Nephron (organoid): Measurements from ENCODE around the gene PMVK.
A peak's percentile ranks its signal among the peaks of the same experiment; 100 is the strongest.

Experiments used
- H3K27ac Mint-ChIP-seq, 3 experiments: 2 replicates each; pipeline ENCODE4 v1.8.0; 2020; ENCODE audit warnings: mixed read lengths in 3 of 3, mild to moderate bottlenecking in 2 of 3, moderate library complexity in 1 of 3
- H3K27me3 Mint-ChIP-seq: 2 replicates; pipeline ENCODE4 v1.8.0; 2021; ENCODE audit warnings: low read depth, mild to moderate bottlenecking, moderate library complexity, mixed read lengths
- H3K36me3 Mint-ChIP-seq: 2 replicates; pipeline ENCODE4 v1.8.0; 2020; ENCODE audit warnings: low read depth, mixed read lengths
- H3K4me1 Mint-ChIP-seq: 2 replicates; pipeline ENCODE4 v1.8.0; 2020; ENCODE audit warnings: mixed read lengths
- H3K4me3 Mint-ChIP-seq, 3 experiments: 2 replicates each; pipeline ENCODE4 v1.8.0; 2020; ENCODE audit warnings: mild to moderate bottlenecking in 3 of 3, mixed read lengths in 3 of 3, moderate library complexity in 2 of 3
- H3K9me3 Mint-ChIP-seq: 2 replicates; pipeline ENCODE4 v1.8.0; 2020; ENCODE audit warnings: mixed read lengths
- TF ChIP-seq, protein P1 (sequence below), 3 experiments: fragments of 200-600 bp; sonication (generic); IDR thresholded peaks; one replicate each; pipeline ENCODE4 v1.5.0; 2021; ENCODE audit warnings: antibody characterized with exemption in 3 of 3; ENCODE audit not compliant: unreplicated experiment in 3 of 3

PMVK gene

DNA sequence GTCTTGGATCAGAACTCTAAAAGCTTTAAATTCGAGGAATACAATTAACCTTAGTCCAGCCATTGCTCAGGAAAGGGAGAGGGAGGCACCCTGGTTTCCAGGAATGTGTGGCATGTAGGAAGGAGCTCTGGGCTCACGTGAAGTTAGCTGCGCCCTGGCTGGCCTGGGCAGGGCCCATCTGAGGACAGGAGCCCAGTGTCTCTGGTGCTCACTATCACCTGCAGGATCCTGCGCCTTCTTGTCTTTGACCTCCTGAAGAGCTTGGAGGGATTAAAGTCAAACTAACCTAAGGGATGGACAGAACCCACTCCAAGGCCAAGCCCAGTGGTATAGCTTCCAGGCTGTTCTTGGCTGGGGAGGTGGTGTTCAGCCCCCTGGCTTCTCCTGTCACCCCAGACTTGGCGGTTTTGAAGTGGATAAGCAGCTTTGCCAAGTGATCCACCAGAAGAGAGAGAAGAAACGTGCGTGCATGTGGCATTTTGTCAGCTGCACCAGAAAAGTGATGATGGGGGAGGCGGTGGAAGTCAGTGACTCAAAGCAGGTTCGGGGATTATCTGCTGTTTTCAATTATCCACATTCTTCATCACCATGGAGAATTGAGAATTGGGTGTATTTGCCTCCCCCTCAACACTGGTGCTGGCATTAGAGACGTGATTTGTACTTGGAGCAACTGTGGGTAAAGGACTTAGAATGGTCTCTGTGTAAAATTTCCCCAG, 54.5 kb downstream of the PMVK start:
- H3K27ac Mint-ChIP-seq: no peak overlapping the region
- no peak overlapping the region for H3K4me3 Mint-ChIP-seq
- H3K4me1 Mint-ChIP-seq: peaks cover 11% of the 10 kb centered on the region
- H3K9me3 Mint-ChIP-seq: no peaks in the 10 kb centered on the region
- peaks cover 17% of the 10 kb centered on the region for H3K27me3 Mint-ChIP-seq
- H3K36me3 Mint-ChIP-seq: no peaks in the 10 kb centered on the region
- TF ChIP-seq, protein P1, sequence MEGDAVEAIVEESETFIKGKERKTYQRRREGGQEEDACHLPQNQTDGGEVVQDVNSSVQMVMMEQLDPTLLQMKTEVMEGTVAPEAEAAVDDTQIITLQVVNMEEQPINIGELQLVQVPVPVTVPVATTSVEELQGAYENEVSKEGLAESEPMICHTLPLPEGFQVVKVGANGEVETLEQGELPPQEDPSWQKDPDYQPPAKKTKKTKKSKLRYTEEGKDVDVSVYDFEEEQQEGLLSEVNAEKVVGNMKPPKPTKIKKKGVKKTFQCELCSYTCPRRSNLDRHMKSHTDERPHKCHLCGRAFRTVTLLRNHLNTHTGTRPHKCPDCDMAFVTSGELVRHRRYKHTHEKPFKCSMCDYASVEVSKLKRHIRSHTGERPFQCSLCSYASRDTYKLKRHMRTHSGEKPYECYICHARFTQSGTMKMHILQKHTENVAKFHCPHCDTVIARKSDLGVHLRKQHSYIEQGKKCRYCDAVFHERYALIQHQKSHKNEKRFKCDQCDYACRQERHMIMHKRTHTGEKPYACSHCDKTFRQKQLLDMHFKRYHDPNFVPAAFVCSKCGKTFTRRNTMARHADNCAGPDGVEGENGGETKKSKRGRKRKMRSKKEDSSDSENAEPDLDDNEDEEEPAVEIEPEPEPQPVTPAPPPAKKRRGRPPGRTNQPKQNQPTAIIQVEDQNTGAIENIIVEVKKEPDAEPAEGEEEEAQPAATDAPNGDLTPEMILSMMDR (IDR thresholded peaks at IDR 0.05; ENCODE audit: unreplicated experiment in 3 of 3): no peak

DNA sequence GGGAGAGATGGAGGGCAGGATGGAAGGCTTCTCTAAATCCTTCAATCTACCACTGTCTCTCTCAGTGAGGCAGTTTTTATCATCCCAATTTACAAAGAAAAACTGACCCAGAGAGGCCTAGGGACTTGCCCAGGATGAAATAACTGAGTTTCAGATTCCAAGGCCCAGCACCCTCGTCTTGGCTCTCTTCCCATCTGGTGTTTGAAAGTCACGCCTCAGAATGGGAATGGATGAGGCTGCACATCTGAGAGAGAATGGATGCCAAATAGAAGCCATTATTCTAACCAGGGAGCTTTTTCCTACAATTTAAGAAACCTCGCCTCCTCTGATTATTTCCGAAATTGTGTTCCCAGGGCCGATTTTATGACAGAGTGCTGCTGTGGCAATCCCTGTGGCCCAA, 55.8 kb downstream of the PMVK start:
- Mint-ChIP-seq H3K27ac (no peak overlapping the region), H3K27me3 (peaks cover 22% of the 10 kb centered on the region), H3K36me3 (no peaks in the 10 kb centered on the region), H3K4me1 (peaks cover 11% of the 10 kb centered on the region), H3K9me3 (no peaks in the 10 kb centered on the region), H3K4me3 (no peak overlapping the region)
- TF ChIP-seq, protein P1 (IDR thresholded peaks at IDR 0.05; ENCODE audit: unreplicated experiment in 3 of 3): no peak

DNA sequence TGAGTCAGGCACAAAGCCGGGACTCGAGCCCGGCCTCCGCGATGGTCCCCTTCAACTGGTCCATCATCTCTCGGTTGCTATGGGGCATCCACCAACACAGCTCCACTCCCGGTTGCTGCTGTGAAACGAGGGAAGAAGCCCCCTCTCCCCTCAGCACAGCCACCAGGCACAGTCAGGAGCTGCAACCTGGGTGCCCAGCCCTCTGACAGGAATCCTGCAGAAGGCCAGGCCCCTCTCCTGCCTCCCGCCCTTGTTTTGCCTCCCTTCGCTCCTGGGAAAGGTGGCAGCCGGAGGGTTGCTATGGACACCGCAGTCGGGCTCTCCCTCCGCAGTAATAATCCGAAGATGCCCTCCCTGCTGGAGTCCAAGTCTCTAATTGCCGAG, 57.5 kb downstream of the PMVK start:
- no peaks in the 10 kb centered on the region for H3K36me3 Mint-ChIP-seq
- no peaks in the 10 kb centered on the region for H3K9me3 Mint-ChIP-seq
- no peak overlapping the region for H3K27ac Mint-ChIP-seq
- no peak overlapping the region for H3K4me3 Mint-ChIP-seq
- H3K27me3 Mint-ChIP-seq: peaks cover 33% of the 10 kb centered on the region
- TF ChIP-seq, protein P1 (IDR thresholded peaks at IDR 0.05; ENCODE audit: unreplicated experiment in 3 of 3): no peak
- no peaks in the 10 kb centered on the region for H3K4me1 Mint-ChIP-seq

DNA sequence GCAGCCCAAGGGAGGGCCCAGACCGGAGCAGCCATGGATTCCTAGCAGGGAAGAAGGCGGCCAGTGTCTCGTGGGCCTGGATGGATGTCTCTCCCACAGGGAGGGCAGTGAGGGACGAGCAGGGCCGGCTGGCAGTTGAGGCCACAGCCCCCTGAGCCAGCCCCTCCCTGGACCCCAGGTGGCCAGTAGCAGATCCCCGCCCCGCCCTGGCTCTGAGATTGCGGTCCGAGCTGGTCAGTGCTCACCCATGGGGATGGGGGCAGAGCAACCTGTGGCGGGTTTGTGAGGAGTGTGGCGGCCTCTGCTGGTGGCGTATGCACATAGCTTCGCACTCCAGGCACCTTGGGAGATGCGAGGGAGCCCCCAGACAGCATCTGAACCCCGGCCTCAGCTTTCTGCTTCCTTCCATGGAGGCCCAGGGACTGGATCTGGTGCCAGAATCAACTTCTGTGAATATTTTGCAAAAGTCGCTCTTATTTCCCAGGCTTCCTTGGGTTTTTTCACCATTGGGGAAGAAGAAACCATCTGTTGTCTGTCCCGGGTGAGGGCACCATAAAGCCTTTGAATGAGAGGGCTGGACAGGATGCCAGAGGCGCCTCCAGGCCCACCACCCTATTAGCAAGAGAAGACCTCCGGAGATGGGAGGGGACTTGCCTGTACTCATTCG, 58.0 kb downstream of the PMVK start:
- no peaks in the 10 kb centered on the region for H3K36me3 Mint-ChIP-seq
- H3K27me3 Mint-ChIP-seq: peaks cover 34% of the 10 kb centered on the region
- H3K4me3 Mint-ChIP-seq: no peak overlapping the region
- H3K9me3 Mint-ChIP-seq: no peaks in the 10 kb centered on the region
- TF ChIP-seq, protein P1 (IDR thresholded peaks at IDR 0.05; ENCODE audit: unreplicated experiment in 3 of 3): peak; percentile 87 to 95 (median 93)
- H3K27ac Mint-ChIP-seq: no peak overlapping the region
- no peaks in the 10 kb centered on the region for H3K4me1 Mint-ChIP-seq

DNA sequence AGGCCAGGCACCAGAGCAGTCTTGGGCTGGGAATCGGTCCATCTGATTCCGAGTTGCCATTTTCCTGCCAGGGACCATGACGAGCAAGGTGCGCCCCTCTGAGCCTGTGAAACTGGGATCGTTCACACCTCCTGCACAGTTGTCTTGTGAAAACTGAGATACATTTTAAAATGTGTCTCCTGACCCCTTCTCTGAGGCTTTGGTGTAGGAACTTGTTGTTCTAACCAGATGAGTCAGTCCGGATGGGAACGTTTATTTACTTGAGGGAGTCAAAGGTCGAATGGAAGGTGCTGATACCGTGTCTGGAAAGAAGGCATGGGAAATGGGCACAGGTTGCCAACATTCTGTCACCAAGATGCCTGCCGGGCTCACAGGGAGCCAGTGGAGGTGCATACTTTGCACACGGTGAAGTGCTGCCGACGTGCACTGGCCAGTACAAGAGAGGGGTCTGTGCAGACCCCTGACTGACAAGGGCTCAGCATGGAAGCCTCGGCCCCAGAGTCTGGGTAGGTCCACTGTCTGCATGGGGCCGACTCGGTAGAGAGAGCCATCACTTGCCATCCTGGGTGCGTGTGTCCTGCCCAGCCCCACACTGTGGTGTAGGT, 59.0 kb downstream of the PMVK start:
- H3K36me3 Mint-ChIP-seq: no peaks in the 10 kb centered on the region
- H3K27ac Mint-ChIP-seq: no peak overlapping the region
- TF ChIP-seq, protein P1 (IDR thresholded peaks at IDR 0.05; ENCODE audit: unreplicated experiment in 3 of 3): no peak
- peaks cover 35% of the 10 kb centered on the region for H3K27me3 Mint-ChIP-seq
- no peaks in the 10 kb centered on the region for H3K9me3 Mint-ChIP-seq
- no peak overlapping the region for H3K4me3 Mint-ChIP-seq
- H3K4me1 Mint-ChIP-seq: no peaks in the 10 kb centered on the region
